Uterus (tissue), 2 donors: ENCODE results near the gene ZNF106.

Source experiments
- POLR2A ChIP-seq, 2 donors: fragments of 450-650 bp; IDR thresholded peaks; one replicate each; pipeline ENCODE4 v1.6.1; 2016; ENCODE audit warnings: antibody characterized with exemption in 2 of 2, mild to moderate bottlenecking in 1 of 2, moderate library complexity in 1 of 2
- TF ChIP-seq, protein P1 (sequence below), 4 experiments: fragments of 200-600 bp in 2 of 4; fragments of 450-650 bp in 2 of 4; sonication (generic) in 2 of 4; IDR thresholded peaks; one replicate each; pipeline ENCODE4 v1.5.1; 2016 to 2019; ENCODE audit warnings: antibody characterized with exemption in 4 of 4, mild to moderate bottlenecking in 2 of 4, moderate library complexity in 1 of 4

GRCh38 chr15:42368096-42368495, 122.8 kb downstream of the ZNF106 start:
- TF ChIP-seq, protein P1, sequence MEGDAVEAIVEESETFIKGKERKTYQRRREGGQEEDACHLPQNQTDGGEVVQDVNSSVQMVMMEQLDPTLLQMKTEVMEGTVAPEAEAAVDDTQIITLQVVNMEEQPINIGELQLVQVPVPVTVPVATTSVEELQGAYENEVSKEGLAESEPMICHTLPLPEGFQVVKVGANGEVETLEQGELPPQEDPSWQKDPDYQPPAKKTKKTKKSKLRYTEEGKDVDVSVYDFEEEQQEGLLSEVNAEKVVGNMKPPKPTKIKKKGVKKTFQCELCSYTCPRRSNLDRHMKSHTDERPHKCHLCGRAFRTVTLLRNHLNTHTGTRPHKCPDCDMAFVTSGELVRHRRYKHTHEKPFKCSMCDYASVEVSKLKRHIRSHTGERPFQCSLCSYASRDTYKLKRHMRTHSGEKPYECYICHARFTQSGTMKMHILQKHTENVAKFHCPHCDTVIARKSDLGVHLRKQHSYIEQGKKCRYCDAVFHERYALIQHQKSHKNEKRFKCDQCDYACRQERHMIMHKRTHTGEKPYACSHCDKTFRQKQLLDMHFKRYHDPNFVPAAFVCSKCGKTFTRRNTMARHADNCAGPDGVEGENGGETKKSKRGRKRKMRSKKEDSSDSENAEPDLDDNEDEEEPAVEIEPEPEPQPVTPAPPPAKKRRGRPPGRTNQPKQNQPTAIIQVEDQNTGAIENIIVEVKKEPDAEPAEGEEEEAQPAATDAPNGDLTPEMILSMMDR (IDR thresholded peaks at IDR 0.05): no peak
- TF ChIP-seq POLR2A (IDR thresholded peaks at IDR 0.05): no peak
